22Rv1 (cell line): ENCODE measurements around the gene C2orf49.

Experiments used
- CTCF ChIP-seq: fragments of 450-650 bp; IDR thresholded peaks from 2 replicates; pipeline ENCODE4 v1.5.1; 2017; ENCODE audit warnings: mild to moderate bottlenecking
- ZFX ChIP-seq: fragments of 450-650 bp; IDR thresholded peaks from 2 replicates; pipeline ENCODE4 v1.6.1; 2017; ENCODE audit warnings: antibody characterized with exemption, borderline replicate concordance

GRCh38 chr2:105388971-105389381 is 51.6 kb downstream of the C2orf49 start:
- TF ChIP-seq CTCF, result no peak
- no peak for TF ChIP-seq ZFX
